OCI-LY3 (cell line): ENCODE measurements around the gene HAPSTR1.
A peak's percentile ranks its signal among the peaks of the same experiment; 100 is the strongest.

Source experiments
- H2AFZ ChIP-seq: fragments of 200-600, 300-600 bp; shearing (Covaris generic); 2 replicates; pipeline ENCODE4 v1.6.0; 2014; ENCODE audit warnings: antibody characterized with exemption, low read depth, low read length
- H3K27ac ChIP-seq: fragments of 200-600, 300-600 bp; sonication (generic); 2 replicates; pipeline ENCODE4 v1.5.1; 2014; ENCODE audit warnings: mild to moderate bottlenecking, low read length, moderate library complexity, mixed read lengths
- H3K27me3 ChIP-seq: fragments of 200-600, 300-600 bp; sonication (generic); 2 replicates; pipeline ENCODE4 v1.6.1; 2014; ENCODE audit warnings: low read depth, low read length, mixed read lengths
- H3K36me3 ChIP-seq: fragments of 200-600, 300-600 bp; sonication (generic); replicated peaks from 2 replicates; pipeline ENCODE3; 2014; ENCODE audit warnings: low read depth, low read length, mixed read lengths
- H3K4me1 ChIP-seq: fragments of 300-600, 200-600 bp; sonication (generic); 2 replicates; pipeline ENCODE4 v1.6.1; 2014; ENCODE audit warnings: low read length, mixed read lengths
- H3K4me2 ChIP-seq: fragments of 200-600, 300-600 bp; sonication (generic); 2 replicates; pipeline ENCODE4 v1.6.1; 2014; ENCODE audit warnings: low read length, mixed read lengths
- H3K4me3 ChIP-seq: fragments of 300-600, 200-600 bp; sonication (generic); 2 replicates; pipeline ENCODE4 v1.5.1; 2014; ENCODE audit warnings: antibody characterized with exemption, mild to moderate bottlenecking, low read length, moderate library complexity
- H3K79me2 ChIP-seq: fragments of 300-600, 200-600 bp; shearing (Covaris generic); 2 replicates; pipeline ENCODE4 v1.6.1; 2014; ENCODE audit warnings: mild to moderate bottlenecking, low read length, mixed read lengths
- H3K9ac ChIP-seq: fragments of 300-600, 200-600 bp; shearing (Covaris generic); 2 replicates; pipeline ENCODE4 v1.6.0; 2014; ENCODE audit warnings: mild to moderate bottlenecking, low read length, moderate library complexity
- H3K9me3 ChIP-seq: fragments of 200-600, 300-600 bp; shearing (Covaris generic); 2 replicates; pipeline ENCODE4 v1.6.1; 2014; ENCODE audit warnings: low read length, mixed read lengths; ENCODE audit not compliant: insufficient read depth
- H4K20me1 ChIP-seq: fragments of 200-600, 300-600 bp; sonication (generic); 2 replicates; pipeline ENCODE4 v1.6.1; 2016; ENCODE audit warnings: low read length, mixed read lengths; ENCODE audit not compliant: insufficient read depth
- EZH2phosphoT487 ChIP-seq: fragments of 200-600 bp; shearing (Covaris generic); IDR thresholded peaks from 2 replicates; pipeline ENCODE4 v1.6.1; 2018; ENCODE audit warnings: antibody characterized with exemption, mixed run types, low read depth
- TF ChIP-seq, protein P1 (sequence below): fragments of 200-600, 300-600 bp; sonication (generic); IDR thresholded peaks from 2 replicates; pipeline ENCODE4 v1.5.1; 2014; ENCODE audit warnings: antibody characterized with exemption, low read length, low read depth

The HAPSTR1 gene

DNA sequence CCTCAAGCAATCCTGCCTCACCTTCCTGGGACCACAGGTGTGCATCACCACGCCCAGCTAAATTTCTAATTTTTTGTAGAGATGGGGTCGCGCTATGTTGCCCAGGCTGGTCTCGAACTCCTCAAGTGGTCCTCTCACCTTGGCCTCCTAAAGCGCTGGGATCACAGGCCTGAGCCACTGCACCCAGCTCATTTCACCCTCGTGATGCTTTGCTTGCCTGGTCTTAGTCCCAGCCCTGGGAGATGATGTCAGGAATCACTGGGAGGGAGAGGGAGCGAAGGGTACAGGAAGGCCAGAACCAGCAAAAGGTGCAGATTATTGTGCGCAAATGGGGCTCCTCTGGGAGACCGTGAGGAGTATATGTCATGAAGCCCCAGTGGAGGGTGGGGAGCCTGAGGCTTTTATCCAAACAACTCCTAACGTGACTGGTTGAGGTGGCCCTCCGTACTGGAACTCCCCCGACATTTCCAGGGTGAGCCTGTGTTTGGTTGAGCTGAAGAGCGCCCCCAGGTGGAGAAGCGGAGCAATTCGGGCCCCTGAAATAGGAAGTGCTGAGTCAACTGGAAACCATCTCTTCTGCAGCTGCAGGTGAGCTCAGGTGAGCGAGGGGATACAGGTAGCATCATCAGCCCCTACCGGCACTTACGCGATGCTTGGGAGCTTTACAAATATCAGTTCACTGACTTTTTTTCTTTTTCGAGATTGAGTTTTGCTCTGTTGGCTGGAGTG lies 41.2 kb upstream of the HAPSTR1 start:
- Histone ChIP-seq H3K27me3 (peaks cover 3% of the 10 kb centered on the region; the same call in 1 of the 2 replicates), H2AFZ (no peak overlapping the region), H3K9me3 (no peaks in the 10 kb centered on the region), H3K4me1 (peaks cover 21% of the 10 kb centered on the region), H3K36me3 (no peaks in the 10 kb centered on the region), H3K27ac (no peak overlapping the region), H3K4me2 (no peak overlapping the region), H4K20me1 (0 out of 2 replicates have a peak, but pooled peaks cover 4% of the 10 kb centered on the region), H3K4me3 (no peak overlapping the region), H3K79me2 (no peaks in the 10 kb centered on the region), H3K9ac (no peak overlapping the region)
- TF ChIP-seq EZH2phosphoT487: no peak
- TF ChIP-seq, protein P1, sequence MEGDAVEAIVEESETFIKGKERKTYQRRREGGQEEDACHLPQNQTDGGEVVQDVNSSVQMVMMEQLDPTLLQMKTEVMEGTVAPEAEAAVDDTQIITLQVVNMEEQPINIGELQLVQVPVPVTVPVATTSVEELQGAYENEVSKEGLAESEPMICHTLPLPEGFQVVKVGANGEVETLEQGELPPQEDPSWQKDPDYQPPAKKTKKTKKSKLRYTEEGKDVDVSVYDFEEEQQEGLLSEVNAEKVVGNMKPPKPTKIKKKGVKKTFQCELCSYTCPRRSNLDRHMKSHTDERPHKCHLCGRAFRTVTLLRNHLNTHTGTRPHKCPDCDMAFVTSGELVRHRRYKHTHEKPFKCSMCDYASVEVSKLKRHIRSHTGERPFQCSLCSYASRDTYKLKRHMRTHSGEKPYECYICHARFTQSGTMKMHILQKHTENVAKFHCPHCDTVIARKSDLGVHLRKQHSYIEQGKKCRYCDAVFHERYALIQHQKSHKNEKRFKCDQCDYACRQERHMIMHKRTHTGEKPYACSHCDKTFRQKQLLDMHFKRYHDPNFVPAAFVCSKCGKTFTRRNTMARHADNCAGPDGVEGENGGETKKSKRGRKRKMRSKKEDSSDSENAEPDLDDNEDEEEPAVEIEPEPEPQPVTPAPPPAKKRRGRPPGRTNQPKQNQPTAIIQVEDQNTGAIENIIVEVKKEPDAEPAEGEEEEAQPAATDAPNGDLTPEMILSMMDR: peak; percentile 56

DNA sequence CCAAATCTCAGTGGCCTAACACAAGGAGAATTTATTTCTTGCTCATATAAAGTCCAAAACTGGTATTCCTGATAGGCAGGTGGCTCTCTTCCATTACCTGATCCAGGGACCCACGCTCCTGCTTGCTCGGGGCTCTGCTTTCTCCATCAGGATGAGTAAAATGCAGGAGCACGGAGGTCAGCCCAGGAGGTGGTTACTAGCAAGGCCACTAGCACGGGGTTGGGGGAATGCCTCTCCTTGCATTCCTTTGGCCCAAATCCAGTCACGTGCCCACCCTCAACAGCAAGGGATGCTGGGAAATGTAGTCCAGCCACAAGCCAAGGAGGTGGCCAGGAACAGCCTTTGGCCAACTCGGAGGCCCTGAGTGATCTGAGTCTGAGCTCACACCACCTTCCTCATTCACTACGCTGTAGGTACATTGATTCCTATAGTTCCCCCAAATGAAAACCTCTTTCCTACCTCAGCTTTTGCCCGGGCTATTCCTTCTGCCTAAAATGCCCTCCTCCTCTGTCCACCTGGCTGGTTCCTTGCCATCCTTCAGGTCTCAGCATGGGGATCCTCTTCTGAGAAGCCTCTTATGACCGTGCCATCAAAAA lies 38.3 kb upstream of the HAPSTR1 start:
- H3K79me2 ChIP-seq: no peaks in the 10 kb centered on the region

DNA sequence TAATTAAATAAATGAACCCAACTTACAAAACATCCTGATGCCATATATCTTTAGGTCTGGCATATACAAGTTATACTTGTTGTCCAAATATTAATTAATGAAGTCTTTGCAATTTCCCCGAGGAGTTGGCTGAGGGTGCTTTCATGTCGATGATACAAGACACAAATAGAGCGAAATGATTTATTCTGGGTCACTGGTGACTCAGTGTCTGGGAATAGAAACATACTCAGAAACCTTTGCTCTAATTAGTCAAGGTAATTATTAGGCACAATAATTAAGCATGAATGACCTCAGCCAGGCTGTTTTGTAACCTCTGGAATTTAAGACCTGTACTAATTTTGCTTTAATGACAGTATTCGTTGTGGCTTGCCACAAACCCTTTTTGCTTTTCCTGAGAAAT lies 37.0 kb upstream of the HAPSTR1 start:
- no peak overlapping the region for H3K27ac ChIP-seq
- no peaks in the 10 kb centered on the region for H4K20me1 ChIP-seq
- no peaks in the 10 kb centered on the region for H3K9me3 ChIP-seq
- no peaks in the 10 kb centered on the region; the same call in 1 of the 2 replicates for H3K4me1 ChIP-seq
- no peaks in the 10 kb centered on the region for H3K36me3 ChIP-seq
- TF ChIP-seq, protein P1: no peak
- TF ChIP-seq EZH2phosphoT487: no peak
- H3K27me3 ChIP-seq: no peaks in the 10 kb centered on the region
- H3K9ac ChIP-seq: no peak overlapping the region
- H3K79me2 ChIP-seq: no peaks in the 10 kb centered on the region
- no peak overlapping the region for H2AFZ ChIP-seq
- no peak overlapping the region for H3K4me3 ChIP-seq
- H3K4me2 ChIP-seq: no peak overlapping the region

More for the DNA sequence above, 38.3 kb upstream of the HAPSTR1 start:
- Histone ChIP-seq H3K27ac (no peak overlapping the region), H3K9me3 (no peaks in the 10 kb centered on the region), H3K27me3 (no peaks in the 10 kb centered on the region), H4K20me1 (no peaks in the 10 kb centered on the region), H3K36me3 (no peaks in the 10 kb centered on the region), H3K4me2 (peak overlapping the region; percentile 6; the same call in 1 of the 2 replicates), H3K4me1 (peaks cover 3% of the 10 kb centered on the region), H2AFZ (no peak overlapping the region), H3K9ac (no peak overlapping the region), H3K4me3 (no peak overlapping the region)
- TF ChIP-seq, protein P1: no peak
- no peak for TF ChIP-seq EZH2phosphoT487

DNA sequence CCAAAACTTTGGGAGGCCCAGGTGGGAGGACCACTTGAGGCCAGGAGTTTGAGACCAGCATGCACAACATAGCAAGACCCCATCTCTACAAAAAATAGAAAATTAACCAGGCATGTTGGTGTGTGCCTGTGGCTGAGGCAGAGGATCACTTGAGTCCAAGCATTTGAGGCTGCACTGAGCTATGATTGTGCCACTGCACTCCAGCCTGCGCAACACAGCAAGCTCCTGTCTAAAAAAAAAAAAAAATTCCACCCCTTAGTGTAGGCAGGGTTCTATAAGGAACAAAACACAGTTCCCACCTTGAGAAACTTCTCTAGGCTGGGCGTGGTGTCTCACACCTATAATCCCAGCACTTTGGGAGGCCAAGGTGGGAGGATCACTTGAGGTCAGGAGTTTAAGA lies 36.3 kb upstream of the HAPSTR1 start:
- no peaks in the 10 kb centered on the region for H4K20me1 ChIP-seq
- H2AFZ ChIP-seq: no peak overlapping the region
- no peak overlapping the region for H3K27ac ChIP-seq
- no peaks in the 10 kb centered on the region for H3K79me2 ChIP-seq
- no peaks in the 10 kb centered on the region for H3K27me3 ChIP-seq
- H3K4me1 ChIP-seq: no peaks in the 10 kb centered on the region; the same call in 1 of the 2 replicates
- H3K4me3 ChIP-seq: no peak overlapping the region
- TF ChIP-seq, protein P1: no peak
- no peak for TF ChIP-seq EZH2phosphoT487
- no peak overlapping the region for H3K9ac ChIP-seq
- H3K36me3 ChIP-seq: no peaks in the 10 kb centered on the region
- no peak overlapping the region for H3K4me2 ChIP-seq
- H3K9me3 ChIP-seq: no peaks in the 10 kb centered on the region
